Stimulated activated naive CD4-positive, alpha-beta T cell (primary cell): ENCODE results near the gene SLC12A5.
"Not testable (repeated sequence)": the region's sequence is repeated elsewhere in the genome, so short reads cannot be mapped to it uniquely, and the experiment has no call there.

Experiments
- DNase-seq, 6 experiments: peaks; one replicate each; lab custom pipeline; 2025; lab: John Stamatoyannopoulos, UW

The SLC12A5 gene

DNA sequence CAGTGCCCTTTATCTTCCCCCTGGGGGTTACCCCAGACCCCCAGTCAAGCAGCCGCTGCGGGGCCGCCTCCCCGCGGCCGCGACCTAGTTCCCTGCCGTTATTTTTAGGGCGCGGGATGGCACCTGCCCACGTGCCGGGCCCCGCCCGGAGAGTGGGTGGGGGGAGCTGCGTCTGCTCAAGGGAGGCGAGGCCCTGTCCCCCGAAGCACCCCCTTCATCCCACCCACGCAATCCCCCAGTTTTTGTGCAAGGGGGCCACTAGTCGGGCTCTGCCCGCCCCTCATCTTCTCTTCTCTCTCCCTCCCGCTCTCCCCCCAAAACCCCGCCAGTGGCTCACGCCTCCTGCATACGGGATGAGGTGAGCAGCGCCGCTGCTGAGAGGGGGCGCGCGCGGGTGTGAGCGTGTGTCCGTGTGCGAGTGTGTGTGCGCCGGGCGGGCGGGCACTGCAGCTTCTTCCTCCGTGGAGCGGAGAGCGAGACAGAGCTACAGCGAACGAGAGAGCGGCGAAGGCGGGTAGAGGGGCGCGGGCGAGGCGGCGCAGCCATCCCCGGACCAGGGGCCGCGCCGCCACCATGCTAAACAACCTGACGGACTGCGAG, at the start of gene SLC12A5:
Gene SLC12A5 (plus strand): TSS at position 444 of the 600 bp plus-strand sequence. CDS start 130 bp downstream, at position 574.
- no peak for DNase-seq

DNA sequence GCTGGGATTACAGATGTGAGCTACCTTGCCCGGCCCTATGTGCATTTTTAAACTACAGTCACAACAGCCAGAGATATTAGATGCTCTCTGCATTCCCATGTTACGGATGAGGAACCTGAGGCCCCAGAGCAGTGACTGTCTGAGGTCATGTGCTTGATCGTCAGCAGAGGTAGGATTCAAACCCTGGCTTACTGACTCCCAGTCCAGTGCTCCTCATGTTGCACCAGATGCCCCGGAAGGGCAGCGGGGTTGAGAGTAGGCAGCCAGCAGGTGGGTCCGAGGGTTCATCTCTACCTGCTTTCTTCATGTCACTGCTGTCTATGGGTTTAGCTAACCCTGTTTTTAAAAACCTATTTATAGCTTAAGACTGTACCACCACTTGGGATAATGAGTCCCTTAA, 47.8 kb upstream of the SLC12A5 start:
- DNase-seq = no peak

DNA sequence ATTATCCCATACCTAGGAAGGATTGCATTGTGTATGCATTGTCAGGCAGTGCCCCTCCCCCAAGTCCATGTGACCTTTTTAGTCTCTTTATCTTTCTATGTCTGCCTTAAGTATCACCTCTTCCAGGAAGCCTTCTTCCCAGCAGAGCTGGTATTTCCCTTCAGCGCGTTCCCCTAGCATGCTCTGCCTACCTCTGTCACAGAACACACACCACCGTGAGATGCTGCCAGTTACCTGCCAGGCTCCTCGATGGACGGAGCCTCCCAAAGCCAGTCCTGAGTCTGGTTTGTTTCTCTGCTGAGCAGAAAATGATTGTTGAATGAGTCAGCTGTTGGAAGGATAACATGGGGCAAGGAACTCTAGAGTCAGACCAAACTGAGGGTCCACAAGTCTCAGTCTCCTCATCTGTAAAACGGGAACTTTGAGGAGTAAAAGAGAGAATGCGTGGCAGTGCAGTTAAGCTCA, 45.7 kb upstream of the SLC12A5 start:
- no peak for DNase-seq

DNA sequence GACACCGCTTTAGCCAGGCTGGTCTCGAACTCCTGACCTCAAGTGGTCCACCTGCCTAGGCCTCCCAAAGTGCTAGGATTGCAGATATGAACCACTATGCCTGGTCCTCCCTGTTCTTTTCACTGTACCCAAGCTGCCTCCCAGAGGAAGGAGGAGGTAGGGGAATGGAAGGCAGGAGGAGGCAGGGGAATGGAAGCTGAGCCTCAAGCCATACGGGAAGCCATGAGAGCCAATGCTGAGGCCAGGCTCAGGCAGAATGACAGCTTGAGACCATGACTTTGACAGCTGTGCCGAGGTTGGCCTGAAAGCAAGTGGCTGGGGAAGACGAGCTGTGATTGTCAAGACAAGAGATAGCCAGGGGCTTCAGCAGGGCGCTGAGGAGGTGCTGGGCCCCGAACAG, 43.4 kb upstream of the SLC12A5 start:
- no peak for DNase-seq

DNA sequence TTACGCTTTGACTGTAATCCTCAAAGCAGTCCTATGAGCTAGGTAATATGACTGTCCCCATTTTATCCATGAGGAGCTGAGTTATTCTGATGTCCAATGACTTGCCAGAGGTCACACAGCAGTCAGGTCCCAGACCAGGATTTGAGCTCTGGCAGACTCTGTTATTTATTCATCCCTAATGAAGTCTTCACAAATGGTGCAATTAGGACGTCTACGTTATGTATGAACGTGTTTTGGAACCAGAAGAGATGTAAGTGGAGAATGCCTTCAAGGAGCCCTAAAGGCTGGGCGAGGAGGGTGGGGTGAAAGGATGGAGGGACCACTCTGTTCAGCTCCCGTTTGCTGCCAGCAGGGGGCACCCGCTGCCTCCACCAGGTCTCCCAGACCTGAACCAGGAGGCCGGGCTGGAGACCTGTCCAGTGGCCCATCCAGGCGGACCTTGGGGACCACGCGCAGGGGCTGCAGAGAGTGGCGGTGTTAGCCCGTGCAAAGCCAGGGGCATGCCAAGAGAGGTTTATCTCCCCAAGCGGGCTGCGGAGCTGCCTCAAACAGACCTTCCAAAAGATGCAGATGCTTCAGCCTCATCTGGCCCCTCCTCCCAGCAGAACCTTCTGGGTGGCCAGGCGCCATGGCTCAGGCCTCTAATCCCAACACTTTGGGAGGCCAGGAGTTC, 41.8 kb upstream of the SLC12A5 start:
- DNase-seq = peak; percentile 42 to 77 (median 66)

GRCh38 chr20:45988830-45989229, 40.2 kb upstream of the SLC12A5 start:
- DNase-seq = not testable (repeated sequence)

DNA sequence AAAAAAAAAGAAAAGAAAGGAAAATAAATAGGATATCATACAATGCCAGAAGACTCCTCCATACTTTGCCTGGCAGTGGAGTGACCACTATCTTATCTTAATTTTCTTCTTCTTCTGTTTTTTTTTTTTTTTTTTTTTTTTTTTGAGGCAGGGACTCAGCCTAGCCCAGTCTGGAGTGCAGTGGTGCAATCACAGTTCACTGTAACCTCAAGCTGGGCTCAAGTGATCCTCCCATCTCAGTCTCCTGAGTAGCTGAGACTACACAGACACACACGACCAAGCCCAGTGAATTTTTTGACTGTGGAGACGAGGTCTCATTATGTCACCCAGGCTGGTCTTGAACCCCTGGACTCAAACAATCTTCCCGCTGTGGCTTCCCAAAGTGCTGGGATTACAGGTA, 37.4 kb upstream of the SLC12A5 start:
- DNase-seq = no peak

DNA sequence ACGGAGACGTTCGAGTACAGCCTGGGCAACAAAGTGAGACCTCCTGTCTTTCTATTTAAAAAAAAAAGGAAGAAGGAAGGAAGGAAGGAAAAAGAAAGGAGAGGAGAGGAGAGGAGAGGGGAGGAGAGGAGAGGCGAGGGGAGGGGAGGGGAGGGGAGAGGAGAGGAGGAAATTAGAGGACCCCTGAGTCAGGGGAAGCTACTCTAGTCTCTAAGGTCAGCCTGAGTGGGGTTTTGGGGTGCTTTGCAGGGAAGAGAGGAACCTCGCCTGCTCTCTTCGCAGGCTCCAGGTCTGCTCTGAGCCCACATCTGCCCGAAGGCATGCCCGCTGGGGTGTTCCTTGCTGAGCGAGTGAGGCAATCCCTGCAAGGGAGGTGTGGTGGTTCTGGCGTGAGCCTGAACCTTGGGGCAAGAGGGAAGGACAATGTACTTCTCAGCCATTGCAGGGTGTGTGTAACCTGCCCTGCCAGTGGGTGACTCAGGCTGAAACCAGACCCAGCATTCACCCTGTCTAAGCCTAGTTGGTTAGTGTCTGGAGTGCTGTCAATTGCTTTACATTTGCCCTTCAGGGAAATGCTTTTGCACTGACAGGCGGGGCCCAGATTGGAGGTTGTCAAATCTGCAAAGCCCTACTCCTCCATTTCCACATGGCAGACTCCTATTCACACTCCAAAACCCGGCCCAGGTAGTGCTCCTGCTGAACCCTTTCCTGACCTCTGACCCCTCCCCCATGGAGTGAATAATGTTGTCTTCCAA, 35.6 kb upstream of the SLC12A5 start:
- no peak for DNase-seq

DNA sequence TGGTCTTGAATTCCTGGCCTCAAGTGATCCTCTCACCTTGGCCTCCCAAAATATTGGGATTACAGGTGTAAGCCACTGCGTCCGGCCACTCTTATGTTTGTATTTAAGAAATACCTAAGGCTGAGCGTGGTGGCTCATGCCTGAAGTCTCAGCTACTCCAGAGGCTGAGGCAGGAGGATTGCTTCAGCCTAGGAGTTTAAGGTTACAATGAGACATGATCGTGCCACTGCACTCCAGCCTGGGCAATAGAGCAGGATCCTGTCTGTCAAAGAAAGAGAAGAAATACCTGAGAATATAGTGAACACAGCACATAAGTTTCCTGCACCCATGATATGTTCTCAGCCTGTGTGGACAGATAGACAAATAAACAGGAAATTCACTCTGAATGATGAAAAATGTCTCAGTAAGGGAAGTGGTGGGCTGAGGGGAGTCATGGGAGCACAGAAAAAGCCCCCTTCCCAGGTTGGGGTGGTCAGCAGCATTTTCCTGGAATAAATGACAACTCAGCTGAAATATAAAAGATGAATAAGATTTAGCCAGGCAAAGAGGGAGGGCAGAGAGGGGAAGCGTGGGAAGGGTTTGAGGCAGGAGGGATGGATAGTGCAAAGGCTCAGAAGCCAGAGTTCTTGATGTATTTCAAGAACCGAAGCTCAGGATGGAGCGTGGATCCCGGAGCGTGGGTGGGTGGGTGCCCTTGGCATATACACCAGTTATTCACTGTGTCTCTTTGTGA, 34.1 kb upstream of the SLC12A5 start:
- DNase-seq = no peak

DNA sequence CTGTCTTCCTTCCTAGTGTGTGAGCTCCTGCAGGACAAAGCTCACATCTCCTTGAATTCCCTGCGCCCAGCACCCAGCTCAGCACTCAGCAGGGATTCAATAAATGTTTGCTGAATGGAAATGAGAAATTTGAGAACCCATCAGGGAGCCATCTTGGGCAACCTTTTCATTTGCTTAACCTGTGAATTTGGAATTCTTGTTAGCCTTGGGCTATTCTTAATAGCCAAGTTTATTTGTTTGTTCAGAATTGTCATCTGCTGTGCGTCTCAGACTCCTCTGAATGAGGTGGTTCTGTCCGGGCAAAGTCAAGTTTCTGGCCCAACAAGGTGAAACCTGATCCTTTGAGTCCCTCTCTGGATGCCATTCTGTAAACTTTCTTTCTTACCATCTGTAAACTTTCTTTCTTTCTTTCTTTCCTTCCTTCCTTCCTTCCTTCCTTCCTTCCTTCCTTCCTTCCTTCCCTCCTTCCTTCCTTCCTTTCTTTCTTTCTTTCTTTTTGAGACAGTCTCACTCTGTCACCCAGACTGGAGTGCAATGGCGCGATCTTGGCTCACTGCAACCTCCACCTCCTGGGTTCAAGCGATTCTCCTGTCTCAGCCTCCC, 33.4 kb upstream of the SLC12A5 start:
- DNase-seq = not testable (repeated sequence)

DNA sequence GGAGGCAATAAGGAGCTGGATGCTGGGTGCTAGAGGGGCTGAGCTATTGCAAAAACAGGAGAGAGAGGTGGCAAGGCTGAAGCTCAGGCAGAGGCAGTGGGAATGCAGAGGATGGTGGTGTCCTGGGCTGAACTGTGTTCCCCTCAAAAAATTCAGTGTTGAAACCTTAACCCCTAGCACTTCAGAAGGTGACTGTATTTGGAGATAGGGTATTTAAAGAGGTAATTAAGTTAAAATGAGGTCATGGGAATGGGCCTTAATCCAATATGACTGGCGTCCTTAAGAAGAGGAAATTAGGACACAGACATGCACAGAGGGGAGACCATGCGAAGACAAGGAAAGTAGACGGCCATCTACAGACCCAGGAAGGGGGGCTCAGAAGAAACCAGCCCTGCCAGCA, 31.8 kb upstream of the SLC12A5 start:
- DNase-seq = no peak

- no peak for DNase-seq
Observed at GRCh38 chr20:45998337-45998736, 30.7 kb upstream of the SLC12A5 start.

DNA sequence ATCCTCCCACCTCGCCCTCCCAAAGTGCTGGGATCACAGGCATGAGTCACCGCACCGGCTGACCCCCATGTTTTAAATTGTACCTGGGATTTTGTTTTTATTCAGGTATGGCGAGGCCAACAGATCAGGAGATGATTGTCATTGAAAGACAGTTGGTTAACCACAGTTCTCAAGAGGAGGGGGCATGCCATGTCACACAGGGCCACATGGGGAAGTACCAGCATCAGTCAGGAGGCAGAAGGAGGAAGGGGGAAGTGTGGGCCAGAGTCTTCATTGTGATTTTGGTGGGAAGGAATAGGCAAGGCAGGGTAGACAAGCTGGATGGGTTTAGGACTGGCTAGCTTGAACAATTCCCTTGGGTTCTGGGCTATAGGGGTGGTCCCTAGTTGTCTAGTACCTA, 30.3 kb upstream of the SLC12A5 start:
- peak in 4 of 6 experiments; percentile 3 to 17 (median 10) for DNase-seq

DNA sequence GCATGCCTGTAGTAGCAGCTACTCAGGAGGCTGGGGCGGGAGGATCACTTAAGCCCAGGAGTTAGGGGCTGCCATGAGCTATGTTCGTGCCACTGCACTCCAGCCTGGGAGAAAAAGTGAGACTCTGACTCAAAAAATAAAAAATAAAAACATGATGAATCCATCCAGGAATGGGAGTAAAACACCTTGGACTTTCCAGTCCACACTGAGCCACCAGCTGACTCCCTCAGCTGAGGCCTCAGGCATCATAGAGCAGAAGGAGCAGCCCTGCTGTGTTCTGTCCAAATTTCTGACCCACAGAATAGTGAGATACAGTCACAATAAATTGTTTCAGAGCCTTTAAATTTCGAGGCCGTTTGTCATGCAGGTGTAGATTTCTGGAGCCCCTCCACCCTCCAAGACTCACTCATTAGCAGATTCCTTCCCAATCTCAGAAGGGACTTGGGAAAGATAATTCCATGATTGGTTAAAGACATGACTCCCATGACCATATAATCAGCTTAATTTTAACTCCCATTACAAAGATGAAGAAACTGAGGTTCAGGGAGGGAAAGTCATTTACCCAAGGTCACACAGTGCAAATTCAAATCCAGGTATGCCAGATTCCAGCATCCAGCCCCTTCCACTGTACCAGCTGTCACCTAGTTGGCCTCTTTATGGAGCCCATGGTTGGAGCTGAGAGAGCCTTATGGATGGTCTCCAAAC, 29.3 kb upstream of the SLC12A5 start:
- DNase-seq = no peak

GRCh38 chr20:46000262-46000996, 28.6 kb upstream of the SLC12A5 start:
- peak in 3 of 6 experiments; percentile 15 to 30 (median 20) for DNase-seq

DNA sequence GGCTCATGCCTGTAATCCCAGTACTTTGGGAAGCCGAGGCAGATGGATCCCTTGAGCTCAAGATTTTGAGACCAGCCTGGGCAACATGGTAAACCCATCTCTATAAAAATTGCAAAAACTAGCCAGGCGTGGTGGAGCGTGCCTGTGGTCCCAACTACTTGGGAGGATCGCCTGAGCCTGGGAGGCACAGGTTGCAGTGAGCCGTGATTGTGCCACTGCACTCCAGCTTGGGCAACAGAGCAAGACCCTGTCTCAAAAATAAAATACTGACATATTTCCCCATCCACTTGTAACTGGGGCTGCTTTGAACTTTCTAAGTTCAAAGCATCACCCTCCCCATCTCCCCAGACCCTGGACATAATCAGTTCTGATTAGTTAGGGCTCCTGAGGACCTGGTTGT, 27.5 kb upstream of the SLC12A5 start:
- DNase-seq = no peak

- no peak for DNase-seq
Observed at GRCh38 chr20:46002008-46002407, 27.0 kb upstream of the SLC12A5 start.

- no peak for DNase-seq
Observed at GRCh38 chr20:46004187-46004586, 24.8 kb upstream of the SLC12A5 start.

DNA sequence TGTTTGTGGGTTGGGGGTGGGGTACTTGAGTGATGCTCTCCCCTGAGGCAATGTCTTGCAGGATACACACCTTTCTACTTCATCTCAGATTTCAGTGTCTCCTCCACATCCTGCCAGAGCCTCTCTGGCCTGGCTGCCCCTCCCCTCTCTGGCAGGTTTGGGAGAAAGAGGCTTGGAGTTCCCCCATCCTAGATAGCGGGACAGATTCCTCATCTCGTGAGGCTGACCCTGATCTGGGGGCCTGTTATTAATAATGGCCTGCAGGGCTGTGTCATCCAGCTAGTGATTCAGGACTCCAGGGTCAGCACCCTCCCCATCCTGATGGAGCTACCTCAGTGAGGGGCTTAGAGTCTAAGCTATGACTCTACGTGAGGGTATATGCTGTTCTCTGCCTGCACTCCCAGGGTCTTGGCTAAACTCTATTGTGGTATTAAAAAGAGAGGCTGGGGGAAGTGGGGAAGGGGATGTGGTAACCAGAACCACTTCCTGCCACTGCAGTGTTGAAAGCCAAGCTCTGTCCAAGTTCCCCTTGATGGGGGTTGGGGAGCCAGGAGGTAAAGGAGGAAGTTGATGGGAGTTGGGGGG, 24.0 kb upstream of the SLC12A5 start:
- DNase-seq = peak in 4 of 6 experiments; percentile 10 to 66 (median 52)
